Daoy (cell line): Measurements from ENCODE around the gene MANSC1. TPM values are rescaled to one million over a fixed set of nuclear protein-coding genes. Genes with fewer than 3 reads are reported as not detected.

Experiments used
- DNase-seq: peaks from one replicate; pipeline ENCODE4 v3.0.0-alpha.2; 2015; ENCODE audit warnings: low read depth
- total RNA-seq: library from RNA; depleted of rRNA; stranded (reverse); fragments of >200 nt; shearing (Covaris generic); gene quantifications from 2 replicates; pipeline ENCODE4 v1.2.3, GENCODE V29; 2014; rRNA removed

The MANSC1 gene
- total RNA-seq = 0.06 and 1.5 TPM in 2 replicates

GRCh38 chr12:12349711-12350665 lies at the start of gene MANSC1:
MANSC1 (minus strand) TSS chr12:12350242; CDS start chr12:12343314, 6,928 bp downstream.
- peak; percentile 11 for DNase-seq

GRCh38 chr12:12399161-12399560 lies 49.1 kb upstream of the MANSC1 start:
- DNase-seq = no peak

- DNase-seq = peak; percentile 84
Measured at GRCh38 chr12:12398026-12398859, 48.2 kb upstream of the MANSC1 start.

- DNase-seq = no peak
Measured at GRCh38 chr12:12397184-12397583, 47.1 kb upstream of the MANSC1 start.

- DNase-seq = no peak
Measured at GRCh38 chr12:12396694-12397093, 46.7 kb upstream of the MANSC1 start.

- no peak for DNase-seq
Measured at GRCh38 chr12:12393171-12393570, 43.1 kb upstream of the MANSC1 start.

- no peak for DNase-seq
Measured at GRCh38 chr12:12392413-12392812, 42.4 kb upstream of the MANSC1 start.

- peak; percentile 16 for DNase-seq
Measured at GRCh38 chr12:12387501-12387900, 37.5 kb upstream of the MANSC1 start.

GRCh38 chr12:12384571-12385340 lies 34.7 kb upstream of the MANSC1 start:
- no peak for DNase-seq

GRCh38 chr12:12381982-12382381 lies 31.9 kb upstream of the MANSC1 start:
- DNase-seq = no peak

- no peak for DNase-seq
Measured at GRCh38 chr12:12380949-12381593, 31.0 kb upstream of the MANSC1 start.

GRCh38 chr12:12379831-12380730 lies 30.0 kb upstream of the MANSC1 start:
- DNase-seq = no peak

GRCh38 chr12:12378616-12379015 lies 28.6 kb upstream of the MANSC1 start:
- DNase-seq = no peak

GRCh38 chr12:12376646-12377448 lies 26.8 kb upstream of the MANSC1 start:
- DNase-seq = peak; percentile 8

- DNase-seq = no peak
Measured at GRCh38 chr12:12372946-12373722, 23.1 kb upstream of the MANSC1 start.

GRCh38 chr12:12367482-12367998 lies 17.5 kb upstream of the MANSC1 start:
- DNase-seq = no peak

- no peak for DNase-seq
Measured at GRCh38 chr12:12366701-12367481, 16.8 kb upstream of the MANSC1 start.
